Measurements from ENCODE around the gene EXTL2.

DNA sequence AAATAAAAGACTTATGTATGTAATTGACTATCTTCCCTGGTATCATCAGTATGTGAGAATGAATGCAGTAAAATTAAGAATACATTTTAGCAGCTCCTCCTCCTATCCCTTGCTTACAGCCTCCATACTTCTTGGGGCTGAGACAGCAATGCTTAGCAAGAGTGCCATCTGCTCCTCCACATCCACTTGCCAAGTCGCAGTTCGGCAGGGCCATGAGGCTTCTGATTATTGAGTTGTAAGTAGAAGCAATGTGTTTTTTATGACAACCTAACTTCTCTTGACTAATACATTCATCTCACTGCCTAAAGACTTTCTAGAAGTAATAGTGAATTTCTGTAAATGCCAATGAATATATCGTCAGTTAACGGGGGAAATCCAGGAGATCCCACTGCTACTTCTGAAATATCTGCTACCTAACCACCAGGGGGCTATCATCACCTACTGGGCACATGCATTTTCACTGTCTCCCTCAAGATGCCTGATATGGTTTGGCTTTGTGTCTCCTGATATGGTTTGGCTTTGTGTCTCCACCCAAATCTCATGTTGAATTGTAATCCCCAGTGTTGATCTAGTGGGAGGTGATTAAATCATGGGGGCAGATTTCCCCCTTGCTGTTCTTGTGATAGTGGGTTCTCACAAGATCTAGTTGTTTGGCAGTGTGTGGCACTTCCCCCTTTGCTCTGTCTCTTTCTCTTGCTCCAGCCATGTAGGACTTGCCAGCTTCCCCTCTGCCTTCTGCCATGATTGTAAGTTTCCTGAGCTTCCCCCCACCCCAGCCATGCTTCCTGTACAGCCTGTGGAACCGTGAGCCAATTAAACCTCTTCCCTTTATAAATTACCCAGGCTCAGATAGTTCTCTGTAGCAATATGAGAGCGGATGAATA lies 59.6 kb downstream of the EXTL2 start:
- TF ChIP-seq CSDC2 (CRISPR knock-in tag; IDR thresholded peaks at IDR 0.05): no peak
- TF ChIP-seq PPARA (CRISPR knock-in tag; IDR thresholded peaks at IDR 0.05; ENCODE audit: borderline replicate concordance): no peak
- no peak for TF ChIP-seq RARB (CRISPR knock-in tag; IDR thresholded peaks at IDR 0.05)
- no peak for TF ChIP-seq TCF4 (CRISPR knock-in tag; IDR thresholded peaks at IDR 0.05; ENCODE audit: borderline replicate concordance)
- TF ChIP-seq, protein P1, sequence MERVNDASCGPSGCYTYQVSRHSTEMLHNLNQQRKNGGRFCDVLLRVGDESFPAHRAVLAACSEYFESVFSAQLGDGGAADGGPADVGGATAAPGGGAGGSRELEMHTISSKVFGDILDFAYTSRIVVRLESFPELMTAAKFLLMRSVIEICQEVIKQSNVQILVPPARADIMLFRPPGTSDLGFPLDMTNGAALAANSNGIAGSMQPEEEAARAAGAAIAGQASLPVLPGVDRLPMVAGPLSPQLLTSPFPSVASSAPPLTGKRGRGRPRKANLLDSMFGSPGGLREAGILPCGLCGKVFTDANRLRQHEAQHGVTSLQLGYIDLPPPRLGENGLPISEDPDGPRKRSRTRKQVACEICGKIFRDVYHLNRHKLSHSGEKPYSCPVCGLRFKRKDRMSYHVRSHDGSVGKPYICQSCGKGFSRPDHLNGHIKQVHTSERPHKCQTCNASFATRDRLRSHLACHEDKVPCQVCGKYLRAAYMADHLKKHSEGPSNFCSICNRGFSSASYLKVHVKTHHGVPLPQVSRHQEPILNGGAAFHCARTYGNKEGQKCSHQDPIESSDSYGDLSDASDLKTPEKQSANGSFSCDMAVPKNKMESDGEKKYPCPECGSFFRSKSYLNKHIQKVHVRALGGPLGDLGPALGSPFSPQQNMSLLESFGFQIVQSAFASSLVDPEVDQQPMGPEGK (CRISPR knock-in tag; IDR thresholded peaks at IDR 0.05; ENCODE audit: borderline replicate concordance): no peak
- TF ChIP-seq ZNF8 (CRISPR knock-in tag; IDR thresholded peaks at IDR 0.05): no peak
- TF ChIP-seq ARNTL (CRISPR knock-in tag; IDR thresholded peaks at IDR 0.05; ENCODE audit: borderline replicate concordance, low read depth): no peak
- TF ChIP-seq, protein P2, sequence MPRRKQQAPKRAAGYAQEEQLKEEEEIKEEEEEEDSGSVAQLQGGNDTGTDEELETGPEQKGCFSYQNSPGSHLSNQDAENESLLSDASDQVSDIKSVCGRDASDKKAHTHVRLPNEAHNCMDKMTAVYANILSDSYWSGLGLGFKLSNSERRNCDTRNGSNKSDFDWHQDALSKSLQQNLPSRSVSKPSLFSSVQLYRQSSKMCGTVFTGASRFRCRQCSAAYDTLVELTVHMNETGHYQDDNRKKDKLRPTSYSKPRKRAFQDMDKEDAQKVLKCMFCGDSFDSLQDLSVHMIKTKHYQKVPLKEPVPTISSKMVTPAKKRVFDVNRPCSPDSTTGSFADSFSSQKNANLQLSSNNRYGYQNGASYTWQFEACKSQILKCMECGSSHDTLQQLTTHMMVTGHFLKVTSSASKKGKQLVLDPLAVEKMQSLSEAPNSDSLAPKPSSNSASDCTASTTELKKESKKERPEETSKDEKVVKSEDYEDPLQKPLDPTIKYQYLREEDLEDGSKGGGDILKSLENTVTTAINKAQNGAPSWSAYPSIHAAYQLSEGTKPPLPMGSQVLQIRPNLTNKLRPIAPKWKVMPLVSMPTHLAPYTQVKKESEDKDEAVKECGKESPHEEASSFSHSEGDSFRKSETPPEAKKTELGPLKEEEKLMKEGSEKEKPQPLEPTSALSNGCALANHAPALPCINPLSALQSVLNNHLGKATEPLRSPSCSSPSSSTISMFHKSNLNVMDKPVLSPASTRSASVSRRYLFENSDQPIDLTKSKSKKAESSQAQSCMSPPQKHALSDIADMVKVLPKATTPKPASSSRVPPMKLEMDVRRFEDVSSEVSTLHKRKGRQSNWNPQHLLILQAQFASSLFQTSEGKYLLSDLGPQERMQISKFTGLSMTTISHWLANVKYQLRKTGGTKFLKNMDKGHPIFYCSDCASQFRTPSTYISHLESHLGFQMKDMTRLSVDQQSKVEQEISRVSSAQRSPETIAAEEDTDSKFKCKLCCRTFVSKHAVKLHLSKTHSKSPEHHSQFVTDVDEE (CRISPR knock-in tag; IDR thresholded peaks at IDR 0.05): no peak

Data from SK-N-SH treated with all-trans-retinoic acid at 6 μM for 48 hours (cell line).